NAMALWA (cell line): Measurements from ENCODE around the gene TUBGCP5.

ENCODE experiments used
- DNase-seq: peaks from one replicate; pipeline ENCODE4 v3.0.0-alpha.2; 2015; ENCODE audit warnings: low spot score

TUBGCP5 gene

DNA sequence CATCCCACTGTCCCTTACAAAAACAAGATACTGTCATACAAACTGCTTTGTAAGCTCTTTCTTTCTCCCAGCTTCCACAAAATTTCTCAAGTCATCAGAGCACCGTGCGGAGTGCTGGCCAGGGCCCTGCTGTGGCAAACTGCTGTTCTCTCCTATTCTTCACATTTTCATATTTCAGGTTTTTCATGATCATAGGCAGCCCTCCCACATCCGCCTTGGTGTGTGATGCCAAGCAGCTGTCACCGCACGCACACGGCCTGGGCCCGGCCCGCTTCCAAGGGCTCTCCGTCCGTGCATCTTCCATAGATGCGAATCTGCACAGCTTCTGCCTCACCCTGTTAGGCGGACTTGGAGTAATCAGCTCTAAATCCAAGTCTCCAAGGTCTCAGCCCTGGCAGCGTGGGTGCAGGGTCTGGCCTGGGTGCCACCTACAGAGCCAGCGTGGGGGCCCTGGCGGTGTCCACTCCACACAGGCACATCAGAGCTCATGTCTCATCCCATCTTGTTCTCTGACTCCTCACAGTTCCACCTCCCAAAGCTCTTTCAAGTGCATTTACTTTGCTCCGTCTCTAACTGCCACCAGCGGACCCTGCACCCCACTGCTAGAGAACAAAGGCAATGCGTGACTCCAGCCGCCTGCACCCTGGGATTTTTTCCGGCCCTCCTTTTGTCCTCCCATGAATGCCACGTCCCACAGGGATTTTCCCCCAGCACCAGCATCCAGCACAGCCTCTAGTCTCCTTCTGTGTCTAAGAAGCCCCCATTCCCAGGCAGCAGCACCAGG is 86.4 kb downstream of the TUBGCP5 start:
- DNase-seq, result no peak

DNA sequence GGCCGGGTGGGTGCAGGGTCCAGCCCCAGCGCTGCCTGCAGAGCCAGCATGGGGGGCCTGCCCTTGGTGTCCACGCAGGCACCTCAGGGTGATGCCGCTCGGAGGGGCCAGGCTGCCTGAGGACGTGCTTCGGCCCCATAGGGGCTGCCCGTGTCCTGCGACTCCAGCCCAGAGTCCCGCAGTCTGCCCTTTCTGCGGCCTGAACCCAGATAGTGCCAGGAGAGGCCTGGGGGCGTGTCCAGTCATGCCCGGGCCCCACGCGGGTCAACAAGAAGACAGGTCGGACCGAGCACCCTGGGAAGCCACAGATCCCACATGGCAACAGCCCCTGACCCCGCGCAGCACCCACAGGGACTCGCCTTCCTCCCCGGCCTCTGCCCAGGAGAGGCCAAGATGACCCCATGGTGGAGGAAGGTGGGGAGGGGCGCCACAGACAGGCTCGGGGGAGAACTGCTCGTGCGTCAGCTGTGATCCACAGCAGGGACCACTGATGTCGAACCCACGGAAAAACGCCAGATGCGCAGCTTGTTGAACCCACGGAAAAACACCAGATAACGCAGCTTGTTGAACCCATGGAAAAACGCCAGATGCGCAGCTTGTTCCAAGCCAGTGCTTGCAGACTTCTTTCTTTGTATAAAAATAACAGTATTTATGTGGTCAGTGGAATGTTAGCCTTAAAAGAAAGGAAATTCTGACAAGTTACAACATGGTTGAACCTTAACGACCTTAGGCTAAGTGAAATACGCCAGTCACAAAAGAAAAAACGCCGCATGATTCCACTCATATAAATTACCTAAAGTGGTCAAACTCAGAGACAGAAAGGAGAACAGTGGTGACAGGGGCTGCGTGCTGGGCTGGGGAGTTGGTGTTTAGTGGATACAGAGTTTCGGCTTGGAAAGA is 87.7 kb downstream of the TUBGCP5 start:
- no peak for DNase-seq

DNA sequence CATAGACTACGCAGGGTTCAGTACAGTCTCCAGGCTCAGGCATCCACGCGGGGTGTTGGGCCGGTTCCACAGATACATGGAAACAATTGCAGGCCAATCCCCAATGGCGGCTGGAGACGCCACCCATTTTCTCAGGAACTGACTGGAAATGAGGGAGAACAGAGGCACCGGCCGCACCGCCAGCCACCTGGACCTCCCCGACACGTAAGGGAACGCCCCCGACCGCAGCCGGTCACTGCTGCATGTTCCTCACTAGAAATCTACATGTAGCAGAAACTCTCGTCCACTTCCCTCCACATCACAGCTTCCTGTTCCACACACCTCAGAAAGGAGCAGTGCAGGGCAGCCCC is 88.4 kb downstream of the TUBGCP5 start:
- no peak for DNase-seq

DNA sequence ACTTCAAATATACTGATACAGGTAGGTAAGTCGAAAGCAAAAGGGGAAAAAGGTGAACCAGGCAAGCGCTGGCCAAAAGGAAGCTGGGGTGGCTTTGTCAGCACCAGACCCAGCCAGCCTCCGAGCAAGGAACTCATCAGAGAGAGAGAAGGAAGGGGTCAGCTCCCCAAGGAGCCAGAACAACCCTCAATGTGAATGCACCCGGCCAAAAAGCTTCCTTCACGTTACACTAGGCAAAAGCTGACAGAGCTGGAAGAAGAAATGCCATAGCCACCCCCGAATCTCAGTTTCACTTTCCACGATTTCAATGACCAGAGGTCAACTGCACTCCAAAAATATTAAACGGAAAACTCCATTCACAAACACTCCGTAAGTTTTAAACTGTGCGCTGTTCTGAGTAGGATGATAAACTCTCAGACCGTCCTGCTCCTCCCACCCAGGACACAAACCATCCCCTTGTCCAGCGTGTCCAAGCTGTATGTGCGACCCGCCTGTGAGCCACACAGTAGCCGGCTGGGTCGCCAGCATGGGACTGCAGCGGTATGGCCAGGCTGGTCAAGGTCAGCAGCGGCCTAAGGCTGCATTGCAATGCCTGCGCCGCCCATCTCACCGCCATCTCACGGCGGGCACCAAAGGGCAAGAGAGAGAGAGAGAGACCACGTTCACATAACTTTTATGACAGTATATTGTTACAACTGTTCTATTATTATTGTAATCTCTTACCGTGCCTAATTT is 88.9 kb downstream of the TUBGCP5 start:
- DNase-seq, result no peak
